Activated T-cell treated with anti-CD3 and anti-CD28 coated beads for 24 hours (primary cell): ENCODE measurements around the gene SOD3.

ENCODE experiments used
- DNase-seq: peaks from one replicate; pipeline ENCODE4 v3.0.0-alpha.2; 2020; ENCODE audit warnings: low read depth

The SOD3 gene

GRCh38 chr4:24805067-24805466 is 9.7 kb downstream of the SOD3 start:
- DNase-seq = no peak

- DNase-seq = no peak
Measured at GRCh38 chr4:24805566-24805965, 10.2 kb downstream of the SOD3 start.

- DNase-seq = no peak
Measured at GRCh38 chr4:24806206-24806990, 11.0 kb downstream of the SOD3 start.

DNA sequence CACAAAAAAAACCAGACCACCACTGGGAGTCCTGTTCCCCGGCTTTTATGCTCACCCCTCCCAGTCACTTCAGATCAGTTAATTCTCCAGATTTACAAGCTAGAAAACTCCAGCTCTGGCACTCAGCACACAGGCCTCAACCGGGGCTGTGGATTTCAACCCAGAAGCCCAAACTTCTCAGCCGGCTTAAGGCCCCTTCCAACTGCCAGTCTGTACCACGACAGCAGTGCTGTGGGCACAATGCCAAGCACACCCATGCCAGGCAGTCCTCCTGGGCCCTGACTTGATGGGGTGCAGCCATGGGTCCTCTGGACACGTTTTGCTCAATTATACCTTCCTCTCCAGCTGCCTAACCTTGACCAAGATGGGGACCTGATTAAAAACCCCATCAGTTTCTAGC is 12.2 kb downstream of the SOD3 start:
- no peak for DNase-seq

- no peak for DNase-seq
Measured at GRCh38 chr4:24808261-24808660, 12.9 kb downstream of the SOD3 start.

- no peak for DNase-seq
Measured at GRCh38 chr4:24808955-24809354, 13.6 kb downstream of the SOD3 start.

DNA sequence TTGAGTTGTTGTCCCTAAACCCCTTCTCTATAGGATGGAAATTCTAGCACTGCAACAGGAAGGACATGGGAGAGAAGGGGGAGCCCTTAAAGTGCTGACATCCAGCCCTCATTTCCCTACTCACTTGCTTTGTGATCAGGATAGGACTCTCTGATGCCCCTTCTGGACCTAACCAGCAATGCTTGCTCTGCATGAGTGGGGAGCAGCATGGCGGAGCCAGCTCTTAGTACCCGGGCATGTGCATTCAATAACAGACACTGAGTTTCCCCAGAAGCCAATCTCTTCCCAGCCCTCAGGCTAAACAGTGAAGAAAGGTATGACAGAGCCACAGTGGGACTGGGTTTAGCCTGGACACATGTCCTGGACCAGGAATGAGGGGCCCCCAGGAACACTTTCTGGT is 14.0 kb downstream of the SOD3 start:
- no peak for DNase-seq

- DNase-seq = no peak
Measured at GRCh38 chr4:24809815-24810405, 14.5 kb downstream of the SOD3 start.

DNA sequence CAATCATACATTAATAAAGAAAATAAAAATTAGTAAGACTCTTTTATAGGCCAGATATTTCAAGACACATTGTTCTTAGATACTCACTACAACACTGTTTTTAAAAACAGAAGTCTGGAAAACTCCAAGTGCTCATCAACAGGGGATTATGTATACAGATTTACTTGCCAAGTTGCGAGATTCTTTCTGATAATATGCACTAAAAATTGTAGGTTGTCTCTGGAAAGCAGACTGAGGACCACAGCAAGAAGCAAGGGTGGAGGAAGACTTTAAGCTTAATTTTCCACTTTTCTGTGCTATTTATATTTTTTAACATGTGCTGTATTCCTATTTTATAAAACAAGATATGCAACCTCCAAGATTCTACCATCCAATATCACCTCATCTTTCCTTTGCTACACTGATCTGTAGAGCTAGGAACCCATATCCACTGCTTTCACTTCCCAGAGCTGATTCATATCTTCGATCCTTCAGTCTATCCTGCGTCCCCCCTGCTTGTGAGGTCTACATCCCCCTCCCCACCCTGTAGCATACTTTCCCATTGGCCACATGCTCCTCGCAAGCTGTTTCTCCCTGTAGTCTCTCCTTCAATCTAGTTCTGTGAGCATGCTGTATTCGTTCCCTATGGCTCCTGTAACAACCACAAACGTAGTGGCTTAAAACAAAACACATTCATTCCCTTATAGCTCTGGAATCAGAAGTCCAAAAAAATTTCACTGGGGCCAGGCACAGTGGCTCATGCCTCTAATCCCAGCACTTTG is 15.7 kb downstream of the SOD3 start:
- DNase-seq = no peak

DNA sequence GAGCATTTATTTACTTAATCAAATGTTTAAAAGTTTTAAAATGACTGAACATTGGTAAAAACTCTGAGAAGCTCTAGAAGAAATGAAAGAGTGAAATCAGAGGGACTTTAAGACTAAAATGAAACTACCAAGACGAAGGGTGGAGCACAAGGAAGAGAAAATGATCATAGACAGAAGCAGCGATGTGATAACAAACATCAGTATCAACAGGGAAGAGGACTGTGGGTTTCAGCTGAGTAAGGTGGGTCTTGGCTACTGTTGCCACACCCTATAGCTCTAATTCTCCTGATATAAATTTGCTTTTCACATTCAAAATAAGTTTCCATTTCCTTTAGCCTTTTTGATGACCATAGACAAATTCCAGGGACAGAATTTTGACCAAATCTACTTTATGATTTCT is 18.4 kb downstream of the SOD3 start:
- no peak for DNase-seq

GRCh38 chr4:24816797-24817196 is 21.4 kb downstream of the SOD3 start:
- no peak for DNase-seq

GRCh38 chr4:24820541-24820940 is 25.2 kb downstream of the SOD3 start:
- DNase-seq = no peak

DNA sequence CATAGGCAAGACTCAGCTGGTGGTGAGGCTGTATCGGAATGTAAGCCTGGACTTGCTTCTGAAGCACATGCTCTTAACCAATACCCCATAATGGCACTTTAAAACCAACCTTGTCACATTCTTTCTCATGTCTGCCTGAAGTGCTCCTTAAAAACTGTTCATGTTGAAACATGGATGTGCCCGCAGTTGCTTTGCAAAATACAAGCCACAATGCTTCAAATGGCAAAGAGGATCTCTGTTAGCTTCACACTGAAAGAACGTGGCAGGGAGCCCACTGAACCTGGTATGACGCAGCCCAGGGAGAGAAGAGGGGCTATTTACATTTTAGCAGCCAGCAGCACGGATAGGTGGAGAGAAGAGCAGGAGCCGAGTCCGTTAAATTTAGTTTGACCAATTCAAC is 29.3 kb downstream of the SOD3 start:
- DNase-seq = no peak

GRCh38 chr4:24831637-24832036 is 36.3 kb downstream of the SOD3 start:
- DNase-seq = no peak

DNA sequence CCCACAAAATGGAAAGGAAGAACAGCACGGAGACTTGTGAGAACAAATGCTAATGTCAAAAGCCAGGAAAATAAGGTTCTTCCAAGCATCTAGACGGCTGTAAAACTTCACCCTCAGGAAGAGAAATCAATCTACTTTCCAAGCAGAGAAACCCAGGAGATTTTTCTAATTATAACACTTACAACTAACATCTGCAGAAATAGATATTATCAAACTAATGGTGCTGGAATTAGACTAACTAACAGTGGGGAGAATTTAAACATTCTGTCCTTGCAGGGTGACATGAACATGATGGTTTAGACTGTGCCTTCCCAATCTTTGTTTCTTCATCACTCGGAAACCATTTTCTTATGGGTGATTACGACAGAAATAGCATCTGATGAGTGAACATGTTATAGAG is 40.3 kb downstream of the SOD3 start:
- no peak for DNase-seq

GRCh38 chr4:24836661-24837242 is 41.4 kb downstream of the SOD3 start:
- no peak for DNase-seq

DNA sequence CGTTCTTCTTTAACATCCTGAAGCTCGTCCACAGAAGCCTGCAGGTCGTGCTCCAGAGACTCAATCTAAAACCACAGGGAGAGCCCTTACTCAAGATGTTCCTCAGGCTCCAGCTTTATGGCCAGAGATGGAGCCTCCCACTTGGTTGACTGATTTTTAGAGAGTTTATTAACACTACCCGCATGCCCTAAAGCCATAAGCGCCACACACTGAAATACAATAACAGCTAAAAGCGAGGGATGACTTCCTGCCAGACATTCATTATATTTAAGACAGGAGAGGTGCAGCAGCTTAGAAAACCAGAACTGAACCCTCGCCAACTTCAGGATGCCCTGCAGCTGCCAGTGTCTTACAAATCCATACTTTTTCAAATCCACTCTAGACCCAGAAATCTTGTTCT is 42.0 kb downstream of the SOD3 start:
- no peak for DNase-seq

GRCh38 chr4:24837781-24838180 is 42.4 kb downstream of the SOD3 start:
- DNase-seq = no peak

GRCh38 chr4:24840362-24840761 is 45.0 kb downstream of the SOD3 start:
- DNase-seq = no peak

DNA sequence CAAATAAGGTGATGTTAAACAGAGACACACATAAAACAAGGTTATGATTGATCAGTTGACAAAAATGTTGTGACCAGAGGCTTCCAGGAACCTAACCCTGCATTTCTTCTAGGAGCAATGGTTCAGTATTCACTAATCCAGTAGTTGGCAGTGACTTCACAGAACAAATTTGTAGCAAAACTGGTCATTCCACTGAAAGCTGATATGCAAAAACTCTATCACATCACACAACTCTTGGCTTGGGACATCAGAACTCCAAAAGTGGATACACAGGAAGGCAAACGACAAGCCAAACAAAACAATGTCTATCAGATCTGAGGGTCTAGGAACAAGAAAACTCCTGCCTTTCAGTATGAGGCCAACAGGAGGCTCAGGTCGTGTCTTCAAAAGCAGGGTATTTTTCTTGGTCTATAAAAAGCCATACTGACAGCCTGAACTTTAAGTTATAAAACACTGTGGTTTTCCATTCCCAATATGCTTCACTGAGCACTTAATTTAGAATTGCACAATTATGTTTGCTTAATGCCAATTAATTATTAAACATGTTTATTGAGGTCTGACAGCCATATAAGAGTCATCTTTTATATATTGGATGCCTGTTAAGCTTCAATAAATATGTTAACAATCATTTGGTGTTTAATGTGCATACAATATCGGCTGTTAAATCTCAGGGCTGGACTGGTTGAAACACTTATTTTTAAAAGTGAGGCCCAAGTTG is 45.6 kb downstream of the SOD3 start:
- no peak for DNase-seq

DNA sequence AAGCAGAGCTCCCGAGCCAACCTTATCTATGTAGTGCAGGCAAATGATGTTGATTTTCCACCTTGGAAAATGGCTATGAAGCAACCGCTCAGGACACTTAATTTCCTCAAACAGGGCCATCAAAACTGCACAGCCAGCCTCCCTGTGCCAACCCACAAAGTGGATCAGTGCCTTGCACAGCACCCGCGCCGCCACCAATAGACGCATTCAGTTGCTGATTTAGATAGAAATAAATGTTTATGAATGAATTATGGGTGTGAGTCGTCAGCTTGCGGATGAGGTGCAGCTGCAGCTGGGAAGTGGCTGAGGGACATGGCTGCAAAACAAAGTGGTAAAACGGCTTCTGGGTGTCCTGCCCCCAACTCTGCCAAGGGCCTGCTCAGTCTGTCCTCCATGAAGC is 47.0 kb downstream of the SOD3 start:
- DNase-seq = no peak

- DNase-seq = no peak
Measured at GRCh38 chr4:24843096-24843495, 47.7 kb downstream of the SOD3 start.
